ENCODE data around the gene JSRP1.
"Not testable (repeated sequence)": the region's sequence is repeated elsewhere in the genome, so short reads cannot be mapped to it uniquely, and the experiment has no call there.

JSRP1 gene

DNA sequence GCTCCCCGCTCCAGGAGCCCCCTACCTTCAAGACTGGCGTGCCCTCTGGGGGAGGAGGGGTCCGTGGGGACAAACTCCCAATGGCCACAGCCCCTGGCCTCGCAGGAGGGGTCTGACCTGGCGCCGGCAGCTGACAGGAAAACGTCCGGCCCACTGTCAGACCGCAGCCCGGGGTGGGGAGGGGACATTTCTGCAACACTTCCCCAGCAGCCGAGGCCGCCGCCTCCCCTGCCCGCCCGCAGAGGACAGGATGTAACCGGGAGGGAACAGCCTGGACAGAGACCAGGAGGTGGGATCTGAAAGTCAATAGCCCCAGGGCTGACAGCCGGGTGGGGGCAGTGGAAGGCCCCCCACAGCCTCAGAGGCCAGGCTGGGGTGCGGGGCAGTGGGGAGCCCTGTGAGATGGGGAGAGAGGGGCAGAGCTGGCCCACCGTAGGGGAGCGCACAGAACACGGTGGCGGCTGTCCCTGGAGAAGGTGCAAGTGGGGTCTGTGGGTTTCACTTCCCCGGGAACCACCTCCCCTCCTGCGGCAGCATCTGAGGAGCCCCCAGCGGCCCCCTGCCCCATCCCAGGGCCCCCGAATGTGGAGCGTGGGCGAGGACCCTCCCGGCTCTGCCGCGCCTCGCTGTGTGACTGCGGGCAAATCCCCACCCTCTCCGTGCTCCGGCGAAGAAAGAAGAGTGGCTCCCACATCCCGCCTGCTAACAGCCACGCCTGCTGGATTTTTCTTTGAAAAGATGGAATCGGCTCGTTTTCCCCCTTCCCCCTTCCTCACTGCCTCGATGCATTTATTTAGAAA lies 26.0 kb upstream of the JSRP1 start, which contains the start of gene PEAK3:
PEAK3 (minus strand) TSS at position 114 of the 800 bp plus-strand sequence. CDS start 1,244 bp downstream, outside the sequence.
- DNase-seq, result no peak

DNA sequence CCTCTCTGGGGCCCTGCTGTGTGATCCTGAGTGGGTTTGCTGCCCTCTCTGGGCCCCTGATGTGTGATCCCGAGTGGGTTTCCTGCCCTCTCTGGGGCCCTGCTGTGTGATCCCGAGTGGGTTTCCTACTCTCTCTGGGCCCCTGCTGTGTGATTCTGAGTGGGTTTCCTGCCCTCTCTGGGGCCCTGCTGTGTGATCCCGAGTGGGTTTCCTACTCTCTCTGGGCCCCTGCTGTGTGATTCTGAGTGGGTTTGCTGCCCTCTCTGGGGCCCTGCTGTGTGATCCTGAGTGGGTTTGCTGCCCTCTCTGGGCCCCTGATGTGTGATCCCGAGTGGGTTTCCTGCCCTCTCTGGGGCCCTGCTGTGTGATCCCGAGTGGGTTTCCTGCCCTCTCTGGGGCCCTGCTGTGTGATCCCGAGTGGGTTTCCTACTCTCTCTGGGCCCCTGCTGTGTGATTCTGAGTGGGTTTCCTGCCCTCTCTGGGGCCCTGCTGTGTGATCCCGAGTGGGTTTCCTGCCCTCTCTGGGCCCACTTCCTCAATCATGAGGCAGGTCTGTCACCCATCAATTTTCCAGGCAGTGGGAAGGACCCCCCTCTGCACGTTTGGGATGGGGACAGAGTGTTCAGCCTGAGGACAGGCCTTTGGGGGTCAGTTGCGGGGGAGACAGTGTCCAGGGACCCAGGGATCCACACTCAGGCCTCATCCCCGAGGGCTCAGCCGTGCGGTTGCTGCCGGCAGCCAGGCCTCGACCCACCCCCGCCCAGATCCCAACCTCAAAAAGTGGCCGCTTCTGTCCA lies 25.2 kb upstream of the JSRP1 start:
- not testable (repeated sequence) for DNase-seq

DNA sequence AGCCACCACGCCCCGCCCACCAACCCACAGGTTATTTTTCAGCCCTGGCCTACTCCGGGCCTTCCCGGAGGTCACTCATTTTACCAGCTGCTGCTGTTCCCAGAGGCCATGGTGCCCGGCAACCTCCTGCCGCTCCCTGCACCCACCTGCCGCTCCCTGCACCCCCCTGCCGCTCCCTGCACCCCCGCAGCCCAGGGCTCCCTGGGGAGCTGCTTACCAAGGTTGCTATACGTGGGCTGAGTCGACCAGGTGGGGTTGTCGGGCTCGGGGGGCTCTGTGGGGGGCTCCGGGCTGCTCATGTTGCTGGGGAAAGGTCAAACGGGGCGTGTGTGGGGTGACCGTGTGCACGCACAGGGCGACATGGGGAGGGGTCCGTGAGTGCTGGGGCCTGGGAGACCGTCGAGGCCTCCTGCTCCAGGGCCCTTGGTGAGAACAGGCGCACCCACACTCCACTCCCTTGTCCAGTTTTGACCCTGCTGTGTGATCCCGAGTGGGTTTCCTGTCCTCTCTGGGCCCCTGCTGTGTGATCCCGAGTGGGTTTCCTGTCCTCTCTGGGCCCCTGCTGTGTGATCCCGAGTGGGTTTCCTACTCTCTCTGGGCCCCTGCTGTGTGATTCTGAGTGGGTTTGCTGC lies 24.5 kb upstream of the JSRP1 start:
- DNase-seq, result no peak

DNA sequence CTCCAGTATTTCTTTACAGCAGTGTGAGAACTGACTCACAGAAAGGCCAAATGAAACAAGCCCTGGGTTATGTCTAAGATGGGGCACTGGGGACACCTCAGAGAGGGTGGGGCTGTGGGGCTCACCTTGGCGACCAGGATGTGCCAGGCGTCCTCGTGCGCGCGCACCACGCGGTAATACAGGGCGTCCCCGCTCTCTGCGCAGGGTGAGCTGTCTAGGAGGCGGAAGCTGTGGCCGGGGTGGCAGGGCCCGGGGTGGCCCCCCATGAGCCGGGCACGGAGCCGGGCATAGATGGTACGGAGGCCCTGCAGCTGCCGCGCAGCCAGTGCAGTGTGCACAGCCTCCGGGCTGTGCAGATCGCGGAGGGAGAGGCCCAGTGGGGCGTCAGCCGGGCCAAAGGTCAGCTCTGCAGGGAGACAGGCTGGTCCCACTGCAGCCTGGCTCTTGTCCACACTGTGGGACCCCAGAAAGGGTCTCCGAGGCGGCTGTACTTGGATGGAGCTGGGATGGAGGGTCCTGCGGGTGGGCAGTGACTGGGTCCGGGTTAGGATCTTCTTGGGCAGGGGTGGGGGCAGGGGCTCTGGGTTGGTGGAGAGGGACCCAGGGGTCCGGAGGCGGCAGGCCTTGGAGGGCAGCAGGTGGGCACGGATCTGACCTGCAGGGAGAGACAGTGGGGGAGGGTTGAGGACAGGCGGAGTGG lies 22.4 kb upstream of the JSRP1 start:
- no peak for DNase-seq

DNA sequence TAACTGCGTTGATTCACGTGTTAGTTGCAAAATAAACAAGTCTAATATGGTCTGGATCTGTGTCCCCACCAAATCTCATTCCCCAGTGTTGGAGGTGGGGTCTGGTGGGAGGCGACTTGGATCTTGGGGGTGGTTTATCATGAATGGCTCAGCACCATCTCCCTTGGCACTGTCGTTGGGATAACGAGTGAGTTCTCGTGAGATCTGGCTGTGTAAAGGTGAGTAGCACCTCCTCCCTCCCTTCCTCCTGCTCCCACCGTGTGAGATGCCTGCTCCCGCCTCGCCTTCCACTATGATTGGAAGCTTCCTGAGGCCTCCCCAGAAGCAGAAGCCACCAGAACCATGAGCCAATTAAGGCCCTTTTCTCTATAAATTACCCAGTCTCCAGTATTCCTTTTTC lies 20.9 kb upstream of the JSRP1 start:
- no peak for DNase-seq

DNA sequence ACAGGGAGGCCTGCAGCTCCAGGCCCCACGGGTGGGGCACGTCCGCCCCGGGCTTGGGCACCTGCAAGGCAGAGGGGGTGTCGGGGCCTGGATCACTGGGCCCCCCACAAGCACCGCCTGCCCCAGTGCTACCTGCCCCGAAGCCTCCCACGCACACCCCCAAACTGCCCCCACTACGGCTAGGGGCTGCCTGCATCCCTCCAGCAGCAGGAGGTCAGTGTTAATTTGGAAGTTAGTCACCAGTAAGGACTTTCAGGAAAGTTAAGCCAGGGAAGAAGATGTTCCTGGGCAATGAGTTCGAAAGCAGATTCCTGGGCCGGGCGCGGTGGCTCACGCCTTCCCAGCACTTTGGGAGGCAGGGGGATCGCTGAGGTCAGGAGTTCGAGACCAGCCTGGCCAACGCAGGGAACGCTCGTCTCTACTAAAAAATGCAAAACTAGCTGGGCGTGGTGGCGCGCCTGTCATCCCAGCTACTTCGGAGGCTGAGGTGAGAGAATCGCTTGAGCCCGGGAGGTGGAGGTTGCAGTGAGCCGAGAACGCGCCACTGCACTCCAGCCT lies 20.3 kb upstream of the JSRP1 start:
- DNase-seq, result no peak

DNA sequence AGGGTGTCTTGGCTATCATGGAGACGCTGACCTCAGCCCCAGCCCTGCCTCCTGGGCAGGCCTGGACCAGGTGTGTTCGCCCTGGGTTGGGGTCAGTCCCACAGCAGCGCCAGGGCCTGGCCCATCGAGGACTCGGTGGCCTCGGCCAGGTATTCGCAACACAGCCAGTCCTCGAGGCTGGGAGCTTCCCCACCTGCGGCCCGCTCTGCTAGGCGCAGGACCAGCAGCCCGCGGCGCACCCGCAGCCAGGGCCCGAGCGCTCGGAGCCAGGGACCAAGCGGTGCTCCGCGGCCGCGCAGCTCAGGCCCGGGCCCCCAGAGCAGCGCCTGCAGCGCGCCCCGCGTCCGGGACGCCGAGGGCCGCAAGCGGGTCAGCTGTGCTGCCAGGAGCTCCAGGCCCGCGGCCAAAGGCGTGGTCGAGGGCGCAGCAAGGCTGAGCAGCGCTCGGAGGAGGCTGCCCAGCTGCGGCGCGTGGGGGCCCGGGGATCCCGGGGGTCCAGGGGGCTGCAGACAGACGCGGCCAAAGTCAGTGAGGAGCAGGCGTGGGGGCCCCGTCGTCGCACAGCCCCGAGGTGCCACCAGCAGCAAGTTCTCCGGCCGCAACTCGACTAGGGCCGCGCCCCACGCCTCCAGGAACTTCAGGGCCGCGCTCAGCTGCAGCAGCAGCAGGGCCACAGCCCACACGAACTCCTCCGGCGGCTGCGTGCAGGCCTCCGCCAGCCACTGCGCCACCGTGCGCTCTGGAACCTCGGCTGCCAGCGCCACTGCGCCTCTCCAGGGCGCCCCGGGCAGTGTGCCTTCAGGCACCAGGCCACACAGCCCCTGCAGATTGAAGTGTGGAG lies 19.6 kb upstream of the JSRP1 start:
- no peak for DNase-seq

DNA sequence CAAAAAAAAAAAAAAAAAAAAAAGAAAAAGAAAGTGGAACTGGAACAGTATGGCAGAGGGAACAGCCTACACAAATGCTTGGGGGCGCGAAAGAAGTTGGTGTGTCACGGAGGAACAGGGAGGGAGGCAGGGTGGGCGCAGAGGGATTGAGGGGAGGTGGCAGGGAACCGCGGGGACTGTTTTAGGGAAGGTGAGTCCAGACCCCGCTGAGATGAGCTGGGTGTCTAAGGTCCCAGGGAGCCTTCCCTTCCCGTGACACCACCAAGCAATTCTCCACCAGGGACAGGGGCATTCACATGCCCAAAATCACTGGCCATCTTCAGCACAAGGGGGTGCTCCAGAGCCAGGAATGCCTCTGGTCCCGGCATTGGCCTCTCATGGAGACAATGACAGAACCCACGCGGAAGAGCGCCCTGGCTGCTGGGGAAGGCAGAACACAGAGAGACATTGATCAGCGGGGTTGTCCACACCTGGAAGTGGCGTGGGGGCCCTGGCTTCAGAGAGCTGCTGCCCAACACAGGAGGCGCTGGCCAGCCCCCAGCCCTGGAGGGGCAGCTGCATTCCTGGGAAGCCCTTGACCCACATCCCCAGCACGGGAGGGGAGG lies 18.8 kb upstream of the JSRP1 start:
- DNase-seq, result peak; percentile 52

DNA sequence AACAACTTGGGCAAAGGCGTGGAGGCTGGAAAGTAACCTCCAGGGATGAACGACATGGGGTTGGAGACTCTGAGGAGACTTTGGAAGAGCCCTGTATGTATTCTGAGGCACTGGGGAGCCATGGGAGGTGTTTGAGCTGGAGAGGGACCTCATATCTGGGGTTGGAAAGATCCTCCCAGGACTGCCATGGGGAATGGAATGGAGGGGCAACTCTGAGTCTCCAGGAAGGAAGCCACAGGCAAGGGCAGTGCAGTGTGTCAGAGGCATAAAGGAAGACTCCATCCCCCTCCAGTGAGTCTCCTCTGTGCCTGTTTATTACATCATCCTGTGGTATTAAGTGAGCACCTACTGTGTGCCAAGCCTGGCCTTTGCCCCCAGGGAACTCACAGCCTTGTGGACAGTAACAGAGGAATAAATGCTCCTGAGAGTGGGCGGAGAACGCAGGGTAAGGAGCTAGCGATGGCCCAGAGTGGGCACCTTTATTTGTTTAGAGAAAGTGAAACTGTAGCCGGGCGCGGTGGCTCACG lies 18.0 kb upstream of the JSRP1 start:
- DNase-seq, result no peak

DNA sequence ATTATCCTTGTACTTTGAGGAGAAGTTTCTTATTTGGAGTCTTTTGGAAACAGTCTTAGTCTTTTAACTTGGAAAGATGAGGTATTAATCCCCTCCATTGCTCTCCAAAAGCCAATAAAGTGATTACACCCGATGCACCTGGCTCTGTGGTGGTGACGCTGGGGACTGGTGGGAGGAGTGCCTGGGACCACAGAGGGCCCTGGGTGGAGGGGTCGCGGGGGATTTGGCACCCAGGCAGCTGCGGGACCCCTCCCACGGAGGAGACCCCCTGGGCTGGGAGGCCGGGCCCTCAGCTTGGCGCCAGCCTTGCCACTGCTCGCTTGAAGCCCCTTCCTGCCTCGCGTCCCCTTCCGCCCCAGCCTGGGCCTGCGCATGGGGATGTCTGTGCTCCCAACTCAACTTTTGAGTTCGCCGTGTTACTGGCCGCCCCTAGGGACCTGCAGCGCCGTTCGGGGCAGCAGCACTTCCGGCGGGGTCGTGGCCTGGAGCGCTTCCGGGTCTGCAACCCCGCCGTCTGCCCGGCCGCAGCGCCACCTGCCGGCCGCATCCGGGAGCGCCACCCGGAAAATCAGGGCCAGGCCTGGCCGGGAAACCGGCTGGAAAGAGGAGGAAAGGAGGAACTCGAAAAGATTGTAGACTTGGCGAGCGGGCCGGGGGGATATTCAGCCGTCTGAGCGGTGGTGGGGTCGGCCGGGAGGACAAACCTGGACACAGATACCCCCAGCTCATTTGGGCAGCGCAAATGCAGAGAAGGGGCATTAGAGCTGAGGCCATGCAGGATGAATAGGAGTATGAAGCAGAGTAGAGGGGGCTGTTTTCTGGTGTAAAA lies 17.4 kb upstream of the JSRP1 start:
- DNase-seq, result peak; percentile 83

DNA sequence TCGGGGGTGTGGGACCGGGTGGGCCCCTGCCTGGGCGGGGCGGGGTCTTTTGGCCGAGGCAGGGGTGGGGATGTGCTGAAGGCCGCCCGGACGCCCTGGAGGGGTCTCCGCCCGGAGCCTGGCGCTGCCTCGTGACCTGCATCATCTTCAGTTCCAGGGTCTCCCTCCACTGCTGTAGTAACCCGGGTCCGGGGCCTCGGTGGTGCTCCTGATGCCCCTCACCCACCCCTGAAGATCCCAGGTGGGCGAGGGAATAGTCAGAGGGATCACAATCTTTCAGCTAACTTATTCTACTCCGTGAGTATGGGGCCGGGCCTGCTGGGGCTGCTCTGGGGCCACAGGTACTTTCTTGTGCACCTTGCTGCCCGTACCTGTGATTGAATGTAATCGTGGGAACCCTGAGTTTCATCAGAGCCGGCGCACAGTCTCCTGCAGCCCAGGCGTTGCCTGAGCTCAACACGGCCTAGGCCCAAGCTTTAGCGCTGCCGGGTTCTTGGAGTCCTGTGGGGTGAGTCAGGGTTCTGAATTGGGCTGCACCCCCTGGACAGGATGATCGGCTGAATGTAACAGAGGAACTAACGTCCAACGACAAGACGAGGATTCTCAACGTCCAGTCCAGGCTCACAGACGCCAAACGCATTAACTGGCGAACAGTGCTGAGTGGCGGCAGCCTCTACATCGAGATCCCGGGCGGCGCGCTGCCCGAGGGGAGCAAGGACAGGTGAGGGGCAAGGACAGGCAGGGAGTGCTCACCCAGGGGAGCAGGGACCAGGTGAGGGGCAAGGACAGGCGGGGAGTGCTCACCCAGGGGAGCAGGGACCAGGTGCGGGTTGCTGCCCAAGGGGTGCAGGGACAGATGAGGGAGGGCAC lies 15.3 kb upstream of the JSRP1 start:
- DNase-seq, result no peak

DNA sequence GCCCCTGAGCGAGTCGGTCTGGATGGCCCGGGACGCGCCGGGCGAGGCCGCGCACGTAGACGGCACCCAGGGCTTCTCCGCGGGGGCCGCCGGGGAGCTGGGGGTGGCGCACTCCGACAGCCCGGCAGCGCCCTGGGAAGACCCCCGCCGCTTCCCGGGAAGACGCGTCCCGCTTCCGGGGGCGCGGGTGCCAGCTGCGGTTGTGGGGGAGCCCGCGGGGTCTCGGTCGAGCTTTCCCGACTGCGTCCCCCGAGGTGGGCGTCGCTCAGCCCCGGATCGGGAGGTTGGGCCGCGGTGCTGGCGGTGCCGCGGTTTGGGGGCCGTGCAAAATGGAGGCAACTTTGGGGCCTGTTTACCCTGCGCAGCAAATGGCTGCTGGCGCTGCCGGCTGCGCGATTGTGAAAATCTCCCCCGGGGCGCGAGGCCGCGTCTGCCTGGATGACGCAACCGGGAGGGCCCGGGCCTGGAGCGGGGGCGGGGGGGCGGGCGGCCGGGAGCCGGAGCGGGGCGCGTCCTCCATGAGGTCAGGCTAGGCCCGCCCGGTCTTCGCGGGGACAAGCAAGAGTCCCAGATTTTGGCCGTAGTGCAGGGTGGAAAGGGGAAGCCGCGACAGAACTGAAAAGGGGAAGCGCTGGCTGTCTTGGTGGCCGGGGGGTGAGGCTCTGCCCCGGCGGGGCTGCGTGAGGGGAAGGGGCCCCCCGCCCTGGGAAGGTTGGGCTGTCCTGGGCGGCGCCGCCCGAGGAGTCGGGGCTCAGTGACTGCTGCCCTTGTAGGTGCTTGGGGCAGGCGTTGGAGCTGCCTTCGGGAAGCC lies 14.4 kb upstream of the JSRP1 start:
- peak; percentile 54 for DNase-seq

DNA sequence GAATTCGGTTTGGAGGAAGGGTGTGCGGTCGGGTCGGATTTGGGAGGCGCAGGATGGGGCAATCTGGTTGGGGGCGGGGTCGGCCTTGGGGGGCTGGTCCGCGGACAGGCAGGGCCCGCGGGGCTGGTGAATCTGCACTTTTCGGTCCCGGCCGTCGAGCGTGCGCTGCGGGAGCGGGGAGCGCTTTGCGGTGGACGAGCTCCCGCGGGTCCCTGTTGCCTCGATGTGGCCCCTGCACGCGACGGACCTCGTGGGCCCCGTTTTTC lies 13.9 kb upstream of the JSRP1 start:
- no peak for DNase-seq

DNA sequence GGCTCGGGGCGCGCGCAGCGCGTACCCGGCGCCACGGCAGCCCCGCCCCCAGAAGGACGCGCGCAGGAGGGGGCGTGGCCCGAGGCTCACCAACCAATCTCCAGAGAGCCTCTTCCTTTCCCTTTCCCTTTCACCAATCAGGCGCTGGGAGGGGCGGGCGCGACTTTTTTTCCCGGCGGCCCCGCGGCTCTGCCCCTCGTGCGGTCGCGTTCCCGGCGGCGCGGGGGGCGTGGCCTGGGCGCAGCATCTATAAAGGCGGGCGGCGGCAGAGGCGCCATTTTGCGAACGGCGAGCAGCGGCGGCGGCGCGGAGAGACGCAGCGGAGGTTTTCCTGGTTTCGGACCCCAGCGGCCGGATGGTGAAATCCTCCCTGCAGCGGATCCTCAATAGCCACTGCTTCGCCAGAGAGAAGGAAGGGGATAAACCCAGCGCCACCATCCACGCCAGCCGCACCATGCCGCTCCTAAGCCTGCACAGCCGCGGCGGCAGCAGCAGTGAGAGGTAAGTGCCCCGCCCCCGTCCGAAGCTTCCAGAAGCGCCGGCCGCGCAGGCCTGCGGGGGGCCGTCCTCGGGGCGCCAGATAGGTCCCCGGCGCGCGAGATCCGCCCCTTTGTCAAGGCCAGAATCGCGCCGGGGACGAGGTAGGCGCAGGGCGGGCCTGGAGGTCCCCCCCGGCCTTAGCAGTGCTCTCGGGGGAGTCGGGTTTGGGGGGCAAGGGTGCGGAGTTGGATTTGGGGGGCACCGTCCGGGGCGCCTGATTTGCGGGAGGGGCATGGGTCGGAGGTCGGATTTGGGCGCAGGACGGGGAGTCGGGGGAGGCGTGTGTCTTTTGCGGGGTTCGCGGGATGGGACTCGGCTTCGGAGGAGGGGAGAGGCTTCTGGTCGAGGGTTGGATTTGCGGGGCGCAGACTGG lies 13.3 kb upstream of the JSRP1 start:
- peak; percentile 95 for DNase-seq

DNA sequence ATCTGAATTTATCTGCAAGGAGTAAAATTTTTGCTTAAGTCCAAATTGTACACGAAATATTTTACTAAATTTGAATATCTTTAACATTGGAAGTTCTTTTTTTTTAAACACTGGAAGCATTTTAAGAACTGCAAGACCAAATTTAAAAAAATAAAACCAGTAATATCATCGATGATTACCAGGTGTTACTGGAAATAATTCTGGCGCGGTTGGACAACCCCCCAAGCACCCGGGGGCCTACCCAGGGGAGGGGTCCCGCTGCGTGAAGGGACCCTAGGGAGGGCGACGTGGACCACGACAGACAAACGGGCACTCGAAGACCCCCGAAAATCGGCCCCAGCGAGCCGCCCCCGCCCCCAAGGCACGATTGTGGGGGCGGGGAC lies 12.6 kb upstream of the JSRP1 start:
- no peak for DNase-seq

DNA sequence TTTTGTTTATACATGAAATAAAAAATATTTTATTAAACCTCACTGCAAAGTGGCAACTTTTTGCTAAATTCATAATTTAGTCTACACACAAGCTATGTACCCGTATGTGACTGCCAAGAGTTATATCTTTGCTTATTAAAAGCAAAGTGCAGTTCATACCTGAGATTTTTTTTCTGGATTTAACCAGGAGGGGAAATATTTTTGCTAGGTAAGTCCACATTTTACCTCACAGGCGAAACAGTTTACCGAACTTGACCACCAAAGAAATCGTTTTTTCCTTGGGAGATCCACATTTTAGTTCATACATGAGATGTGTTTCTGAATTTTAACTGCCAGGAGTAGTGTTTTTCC lies 12.2 kb upstream of the JSRP1 start:
- no peak for DNase-seq

DNA sequence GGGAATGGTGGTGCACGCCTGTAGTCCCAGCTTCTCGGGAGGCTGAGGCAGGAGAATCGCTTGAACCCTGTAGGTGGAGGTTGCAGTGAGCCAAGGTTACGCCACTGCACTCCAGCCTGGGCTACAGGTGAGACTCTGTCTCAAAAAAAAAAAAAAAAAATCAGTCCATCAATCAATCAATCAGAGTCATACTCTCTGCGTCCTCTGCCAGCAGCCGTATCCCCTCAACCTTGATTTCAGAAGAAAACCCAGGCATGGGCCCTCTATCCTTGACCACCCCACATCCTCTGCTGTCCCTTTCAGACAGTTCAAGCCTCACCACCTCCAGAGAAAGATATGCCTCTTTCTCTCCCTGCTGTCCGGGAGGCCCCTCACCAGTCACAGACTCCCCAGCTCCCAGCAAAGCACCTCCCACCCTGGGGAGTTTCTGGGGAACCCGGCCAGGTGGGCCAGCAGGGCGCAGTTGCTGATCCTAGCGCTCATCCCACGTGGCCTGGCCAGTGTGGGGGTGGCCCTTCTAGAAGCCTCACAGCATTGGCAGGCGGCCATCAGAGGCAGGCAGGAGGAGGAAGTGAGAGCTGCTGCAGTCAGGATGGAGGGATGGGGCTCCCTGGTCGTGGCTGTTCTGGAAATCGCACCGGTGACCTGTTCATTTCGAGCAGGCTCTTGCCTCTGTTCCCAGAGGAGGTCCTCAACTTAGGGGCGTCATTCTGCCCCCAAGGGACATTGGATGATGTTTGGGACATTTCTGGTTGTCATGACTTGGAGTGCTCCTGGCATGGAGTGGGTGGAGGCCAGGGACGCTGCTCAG lies 10.2 kb upstream of the JSRP1 start:
- DNase-seq, result peak; percentile 58
